HepG2 (cell line): ENCODE results near the gene AKR1A1. TPM values are rescaled to one million over a fixed set of nuclear protein-coding genes. Genes with fewer than 3 reads are reported as not detected.

Source experiments
- ATAC-seq: fragments of 200-7000 bp; cut with Tn5 transposase; 3 replicates; pipeline ENCODE4 v1.9.1; 2020; ENCODE audit warnings: mild to moderate bottlenecking, moderate library complexity
- BruUV-seq: library from RNA; stranded (reverse); fragments of 400-500 nt; replicated peaks from 2 replicates; lab custom pipeline; 2021; lab: Mats Ljungman, UMichigan
- CTCF ChIA-PET: fragments of 300-600 bp; formaldehyde crosslinking; extraction: SDS; loops from one replicate; lab custom pipeline; 2021; ENCODE audit warnings: low total read pairs, inconsistent platforms, low intra/inter-chr PET ratio; lab: Yijun Ruan, JAX
- POLR2A ChIA-PET: fragments of 350-600 bp; sonication (Branson Sonifier 250); formaldehyde crosslinking; loops from one replicate; lab custom pipeline; 2020; ENCODE audit warnings: antibody characterized with exemption, inconsistent platforms; lab: Yijun Ruan, JAX
- DNase-seq: peaks from one replicate; pipeline ENCODE4 v3.0.0-alpha.2; 2015; ENCODE audit warnings: low spot score
- FAIRE-seq: peaks from 3 replicates; lab custom pipeline; 2011; peaks lifted over from hg19 to GRCh38; lab: Jason Lieb, UNC
- H2AFZ ChIP-seq: one replicate; pipeline ENCODE4 v1.6.1; 2011; ENCODE audit warnings: low read length, inconsistent platforms
- H3K27ac ChIP-seq: fragments of 300-600 bp; 3 replicates; pipeline ENCODE4 v1.8.0; 2011; ENCODE audit warnings: mixed run types, mild to moderate bottlenecking, mixed read lengths, low read length, inconsistent platforms; ENCODE audit not compliant: insufficient read depth; ENCODE audit errors: extremely low read length
- H3K27me3 ChIP-seq, 2 experiments: fragments of 200-600 bp in 1 of 2; 2 replicates in 1 of 2; 3 replicates in 1 of 2; pipeline versions ENCODE4 v1.6.0 to v1.8.0; 2011; ENCODE audit warnings: low read length in 2 of 2, mild to moderate bottlenecking in 2 of 2, moderate library complexity in 2 of 2, inconsistent platforms in 1 of 2; ENCODE audit not compliant: insufficient read depth in 2 of 2, control insufficient read depth in 1 of 2
- H3K36me3 ChIP-seq, 2 experiments: fragments of 200-600 bp in 1 of 2; replicated peaks in 1 of 2; 2 replicates in 1 of 2; 3 replicates in 1 of 2; pipeline versions ENCODE4 v1.5.1 to v1.8.0; 2011; ENCODE audit warnings: low read length in 2 of 2, inconsistent platforms in 1 of 2; ENCODE audit not compliant: insufficient read depth in 2 of 2, control insufficient read depth in 1 of 2
- H3K4me1 ChIP-seq: 2 replicates; pipeline ENCODE4 v1.5.1; 2012; ENCODE audit warnings: low read length, inconsistent platforms; ENCODE audit not compliant: insufficient read depth
- H3K4me2 ChIP-seq: 2 replicates; pipeline ENCODE4 v1.6.0; 2011; ENCODE audit warnings: low read depth, low read length, inconsistent platforms
- H3K4me3 ChIP-seq, 3 experiments: fragments of 200-600 bp in 1 of 3; sonication (generic), shearing (Covaris generic) in 1 of 3; replicated peaks in 1 of 3; 2 replicates each; pipeline ENCODE4 v1.5.1; 2011 to 2016; ENCODE audit warnings: low read length in 3 of 3, inconsistent platforms in 2 of 3, low read depth in 2 of 3, mild to moderate bottlenecking in 2 of 3, control low read depth in 1 of 3, mixed read lengths in 1 of 3; ENCODE audit not compliant: insufficient read depth in 1 of 3
- H3K79me2 ChIP-seq: one replicate; pipeline ENCODE4 v1.6.1; 2011; ENCODE audit warnings: low read length, inconsistent platforms; ENCODE audit not compliant: insufficient read depth
- H3K9ac ChIP-seq: 2 replicates; pipeline ENCODE4 v1.6.0; 2011; ENCODE audit warnings: mild to moderate bottlenecking, low read depth, low read length, inconsistent platforms; ENCODE audit not compliant: insufficient read depth
- H3K9me3 ChIP-seq: 2 replicates; pipeline ENCODE4 v1.5.1; 2012; ENCODE audit warnings: mild to moderate bottlenecking, low read length
- H4K20me1 ChIP-seq: 2 replicates; pipeline ENCODE4 v1.6.0; 2011; ENCODE audit warnings: inconsistent platforms, mild to moderate bottlenecking, low read length, moderate library complexity; ENCODE audit not compliant: insufficient read depth
- MTF2 ChIP-seq: sonication (generic); formaldehyde crosslinking; IDR thresholded peaks from 2 replicates; pipeline ENCODE4 v1.5.0; 2020; ENCODE audit warnings: missing genetic modification reagents, borderline replicate concordance
- RARG ChIP-seq: sonication (generic); formaldehyde crosslinking; IDR thresholded peaks from 2 replicates; pipeline ENCODE4 v1.4.0; 2020; ENCODE audit warnings: low read depth, mild to moderate bottlenecking, missing genetic modification reagents
- WIZ ChIP-seq: sonication (generic); formaldehyde crosslinking; IDR thresholded peaks from 2 replicates; pipeline ENCODE4 v1.5.1; 2020; ENCODE audit warnings: mild to moderate bottlenecking, missing genetic modification reagents
- ZNF34 ChIP-seq: sonication (generic); formaldehyde crosslinking; IDR thresholded peaks from 2 replicates; pipeline ENCODE4 v1.4.0; 2020; ENCODE audit warnings: mild to moderate bottlenecking, missing genetic modification reagents, borderline replicate concordance
- ZNF451 ChIP-seq: sonication (generic); formaldehyde crosslinking; IDR thresholded peaks from 2 replicates; pipeline ENCODE4 v1.5.0; 2020; ENCODE audit warnings: mild to moderate bottlenecking, missing genetic modification reagents
- ZNF550 ChIP-seq: sonication (generic); formaldehyde crosslinking; IDR thresholded peaks from 2 replicates; pipeline ENCODE4 v1.4.0; 2020; ENCODE audit warnings: mild to moderate bottlenecking, missing genetic modification reagents, borderline replicate concordance
- ZNF652 ChIP-seq: IDR thresholded peaks from 2 replicates; pipeline ENCODE4 v1.6.1; 2016; ENCODE audit warnings: low read depth, borderline replicate concordance
- ZNF816 ChIP-seq: sonication (generic); formaldehyde crosslinking; IDR thresholded peaks from 2 replicates; pipeline ENCODE4 v1.8.0; 2022; ENCODE audit warnings: missing genetic modification reagents, mild to moderate bottlenecking, borderline replicate concordance
- ZNF879 ChIP-seq: sonication (generic); formaldehyde crosslinking; IDR thresholded peaks from 2 replicates; pipeline ENCODE4 v1.8.1; 2023; ENCODE audit warnings: missing genetic modification reagents
- whole genome bisulfite sequencing: methylation state at CpG from one replicate; pipeline ENCODE4 v1.1.6; 2017; ENCODE audit warnings: low lambda C conversion rate; 5-methylcytosine and 5-hydroxymethylcytosine counted together
- in situ Hi-C: cut with HindIII; loops from 2 replicates; pipeline ENCODE4 v1.10.0; 2017; ENCODE audit warnings: low pct_unique_long_range_greater_than_20kb; ENCODE audit not compliant: extremely low pct_ligation_motif_present
- intact Hi-C: fragments of 100-400 bp; cut with micrococcal nuclease; formaldehyde crosslinking; loops from one replicate; pipeline ENCODE4 v1.10.0; 2022; ENCODE audit not compliant: unreplicated experiment
- polyA plus RNA-seq, 8 experiments: library from polyadenylated mRNA; depleted of rRNA in 3 of 8; stranded (reverse) in 7 of 8; unstranded in 1 of 8; fragments of >200 nt; fragmentation: Illumina TruSeq in 4 of 8; extraction: Trizol in 4 of 8; gene quantifications; 2 replicates each; pipeline versions ENCODE4 v1.2.1 to v1.2.3, GENCODE V29; 2011 to 2016; ENCODE audit warnings: low read depth in 4 of 8, missing spikeins in 1 of 8, mixed read lengths in 1 of 8; ENCODE audit not compliant: insufficient read depth in 1 of 8
- total RNA-seq, 5 experiments: library from RNA; depleted of rRNA; stranded (reverse); fragments of >200 nt; fragmentation: Illumina TruSeq; extraction: Trizol; gene quantifications; 2 replicates each; pipeline ENCODE4 v1.2.3, GENCODE V29; 2016; ENCODE audit warnings: low read depth in 1 of 5
- TF ChIP-seq, protein P1 (sequence below): sonication (generic); formaldehyde crosslinking; IDR thresholded peaks from 2 replicates; pipeline ENCODE4 v1.5.0; 2020; ENCODE audit warnings: mild to moderate bottlenecking, low read depth, missing genetic modification reagents, borderline replicate concordance
- TF ChIP-seq, protein P2 (sequence below): sonication (generic); formaldehyde crosslinking; IDR thresholded peaks from 2 replicates; pipeline ENCODE4 v1.8.1; 2023; ENCODE audit warnings: mild to moderate bottlenecking, inconsistent platforms, moderate library complexity, missing genetic modification reagents, borderline replicate concordance

The AKR1A1 gene
- total and polyA plus RNA-seq, 2 of the 13 experiments (the other 11 are each of a cell fraction or from before 2014, with no cell fraction given) = 181 to 217 TPM

DNA sequence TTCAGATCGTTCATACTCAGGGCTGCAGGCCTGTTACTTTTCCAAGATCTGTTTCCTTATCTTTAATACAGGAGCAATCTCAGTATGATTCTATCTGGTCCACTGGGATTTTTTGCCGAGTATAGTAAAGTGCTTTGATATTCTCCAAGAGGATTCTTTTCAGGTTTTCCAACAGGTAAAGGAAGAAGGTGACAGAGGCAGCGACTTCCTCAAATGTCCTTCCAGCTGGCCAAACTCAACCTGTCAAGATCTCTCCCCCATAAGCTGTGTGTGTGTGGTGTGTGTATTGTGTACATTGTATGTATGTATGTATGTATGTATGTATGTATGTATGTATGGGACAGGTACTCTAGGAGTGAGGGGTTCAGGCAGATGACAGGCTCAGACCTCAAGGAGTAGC lies 1.1 kb downstream of the AKR1A1 start:
- ChIA-PET CTCF (no interaction called here), POLR2A (interaction anchor here (0.9 to 29.7 kb wide), 14 partner anchors 9 to 248 kb away, joined by 4 to 690 read pairs (median 8); partner anchors contain the start of genes CCDC163, MMACHC, MUTYH and NASP)
- in situ Hi-C loops = no loop called here
- no TSS peak for BruUV-seq
- FAIRE-seq = no peak
- peak overlapping the region; percentile 92 for H3K27ac ChIP-seq
- H3K4me1 ChIP-seq = peaks cover 41% of the 10 kb centered on the region
- peak overlapping the region; percentile 94 for H3K4me2 ChIP-seq
- TF ChIP-seq ZNF451 (CRISPR knock-in tag) (no peak), ZNF652 (0 out of 2 replicates have a peak, but pooled peaks have one; percentile 54)
- H3K4me3 ChIP-seq = peak overlapping the region; percentile 75 to 87 (median 82)
- peaks cover 35% of the 10 kb centered on the region for H3K79me2 ChIP-seq
- DNase-seq = no peak
- H3K36me3 ChIP-seq = peaks cover 1 to 10% of the 10 kb centered on the region in 2 experiments; a peak in 4 of 5 replicates
- 8% methylated on average over 3 of the region's 3 CpGs for WGBS
- ATAC-seq = no peak
- peak overlapping the region; percentile 88 for H3K9ac ChIP-seq
- no peaks in the 10 kb centered on the region for H4K20me1 ChIP-seq
- H3K27me3 ChIP-seq = no peaks in the 10 kb centered on the region; a peak in 1 of 5 replicates
- intact Hi-C loops = loop anchor here (2.0 kb wide), 2 partner anchors 19 to 33 kb away; partner anchors contain the start of gene NASP
- H3K9me3 ChIP-seq = no peaks in the 10 kb centered on the region
- H2AFZ ChIP-seq = no peak overlapping the region

DNA sequence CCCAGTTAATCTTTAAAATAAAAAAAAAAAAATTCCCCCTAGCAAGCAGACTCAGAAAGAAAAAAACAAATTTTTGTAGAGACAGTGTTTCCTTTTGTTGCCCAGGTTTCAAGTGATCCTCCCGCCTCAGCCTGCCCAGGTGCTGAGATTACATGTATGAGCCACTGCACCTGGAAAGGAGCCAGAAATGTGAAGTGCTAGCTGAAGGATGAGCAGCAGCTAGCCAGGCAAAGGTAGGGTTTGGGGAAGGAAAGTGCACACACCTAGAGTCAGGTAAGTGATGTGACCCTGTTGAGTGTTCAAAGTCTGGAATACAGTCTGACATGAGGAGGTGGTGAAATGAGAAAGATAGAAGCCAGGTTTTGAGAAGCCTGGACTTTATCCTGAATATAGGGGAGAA lies 1.7 kb downstream of the AKR1A1 start:
- no peak for ATAC-seq
- POLR2A ChIA-PET = interaction anchor here (2.6 to 29.7 kb wide), 2 partner anchors 10 to 31 kb away, joined by 27 to 690 read pairs; partner anchors contain the start of gene PRDX1
- TF ChIP-seq MTF2 (CRISPR knock-in tag) = no peak
- no peak for TF ChIP-seq WIZ (CRISPR knock-in tag)
- TF ChIP-seq, protein P1, sequence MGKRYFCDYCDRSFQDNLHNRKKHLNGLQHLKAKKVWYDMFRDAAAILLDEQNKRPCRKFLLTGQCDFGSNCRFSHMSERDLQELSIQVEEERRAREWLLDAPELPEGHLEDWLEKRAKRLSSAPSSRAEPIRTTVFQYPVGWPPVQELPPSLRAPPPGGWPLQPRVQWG = no peak
- no peak for TF ChIP-seq ZNF816 (CRISPR knock-in tag)
- TF ChIP-seq, protein P2, sequence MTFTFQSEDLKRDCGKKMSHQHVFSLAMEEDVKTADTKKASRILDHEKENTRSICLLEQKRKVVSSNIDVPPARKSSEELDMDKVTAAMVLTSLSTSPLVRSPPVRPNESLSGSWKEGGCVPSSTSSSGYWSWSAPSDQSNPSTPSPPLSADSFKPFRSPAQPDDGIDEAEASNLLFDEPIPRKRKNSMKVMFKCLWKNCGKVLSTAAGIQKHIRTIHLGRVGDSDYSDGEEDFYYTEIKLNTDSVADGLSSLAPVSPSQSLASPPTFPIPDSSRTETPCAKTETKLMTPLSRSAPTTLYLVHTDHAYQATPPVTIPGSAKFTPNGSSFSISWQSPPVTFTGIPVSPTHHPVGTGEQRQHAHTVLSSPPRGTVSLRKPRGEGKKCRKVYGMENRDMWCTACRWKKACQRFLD (CRISPR knock-in tag) = no peak
- no peak for TF ChIP-seq ZNF879 (CRISPR knock-in tag)
- TF ChIP-seq ZNF34 = no peak
- TF ChIP-seq ZNF550 (CRISPR knock-in tag) = no peak
- no peak for TF ChIP-seq RARG
- TF ChIP-seq, all 625 proteins: peak for 0
- CTCF ChIA-PET = no interaction called here
- Histone ChIP-seq H3K36me3 (peaks cover 1 to 12% of the 10 kb centered on the region in 2 experiments; a peak in 4 of 5 replicates), H3K27ac (peak overlapping the region; percentile 33), H3K9ac (peak overlapping the region; percentile 88; the same call in 1 of the 2 replicates), H3K9me3 (no peaks in the 10 kb centered on the region), H3K79me2 (peaks cover 39% of the 10 kb centered on the region), H3K4me1 (peaks cover 47% of the 10 kb centered on the region), H4K20me1 (no peaks in the 10 kb centered on the region), H3K27me3 (no peaks in the 10 kb centered on the region; a peak in 1 of 5 replicates), H3K4me2 (peak overlapping the region; percentile 94), H2AFZ (no peak overlapping the region), H3K4me3 (peak overlapping the region in 2 of 3 experiments; percentile 30 to 87; a peak in 1 of 6 replicates)
- in situ Hi-C loops (no loop called here), intact Hi-C loops (no loop called here)
- FAIRE-seq (no peak), DNase-seq (no peak)
- BruUV-seq = no TSS peak
- WGBS = 69% methylated on average over 1 of the region's 1 CpG
